HEK293T (cell line): ENCODE data around the gene KIT.

ENCODE experiments used
- BHLHE40 ChIP-seq: fragments of 450-650 bp; IDR thresholded peaks from 2 replicates; pipeline ENCODE4 v1.6.1; 2016; ENCODE audit warnings: mild to moderate bottlenecking, moderate library complexity, borderline replicate concordance
- CTBP1 ChIP-seq: fragments of 450-650 bp; IDR thresholded peaks from 2 replicates; pipeline ENCODE4 v1.6.1; 2016; ENCODE audit warnings: borderline replicate concordance
- ELF4 ChIP-seq: fragments of 450-650 bp; IDR thresholded peaks from 2 replicates; pipeline ENCODE4 v1.6.1; 2017; ENCODE audit warnings: antibody characterized with exemption
- FOXA1 ChIP-seq: fragments of 450-650 bp; IDR thresholded peaks from 2 replicates; pipeline ENCODE4 v1.6.1; 2016; ENCODE audit warnings: mild to moderate bottlenecking
- FOXK2 ChIP-seq: fragments of 450-650 bp; IDR thresholded peaks from 2 replicates; pipeline ENCODE4 v1.6.1; 2016; ENCODE audit warnings: mild to moderate bottlenecking
- FOXM1 ChIP-seq: fragments of 450-650 bp; IDR thresholded peaks from 2 replicates; pipeline ENCODE4 v1.6.1; 2017; ENCODE audit warnings: mild to moderate bottlenecking, borderline replicate concordance
- HDGF ChIP-seq: fragments of 450-650 bp; IDR thresholded peaks from 2 replicates; pipeline ENCODE4 v1.6.1; 2017; ENCODE audit warnings: antibody characterized with exemption, borderline replicate concordance
- L3MBTL2 ChIP-seq: fragments of 450-650 bp; conservative IDR thresholded peaks from 2 replicates; pipeline ENCODE4 v1.6.1; 2016; ENCODE audit warnings: mild to moderate bottlenecking
- NFRKB ChIP-seq: fragments of 450-650 bp; IDR thresholded peaks from 2 replicates; pipeline ENCODE4 v1.6.1; 2016; ENCODE audit warnings: mild to moderate bottlenecking, moderate library complexity
- SP1 ChIP-seq: fragments of 450-650 bp; IDR thresholded peaks from 2 replicates; pipeline ENCODE4 v1.6.1; 2017
- SUZ12 ChIP-seq: fragments of 450-650 bp; IDR thresholded peaks from 2 replicates; pipeline ENCODE4 v1.6.1; 2016; ENCODE audit warnings: mild to moderate bottlenecking
- TARDBP ChIP-seq: fragments of 450-650 bp; IDR thresholded peaks from 2 replicates; pipeline ENCODE4 v1.6.1; 2016
- ZNF384 ChIP-seq: fragments of 450-650 bp; IDR thresholded peaks from 2 replicates; pipeline ENCODE4 v1.6.1; 2016
- TF ChIP-seq, protein P1 (sequence below): fragments of 450-650 bp; IDR thresholded peaks from 2 replicates; pipeline ENCODE4 v1.6.1; 2016

DNA sequence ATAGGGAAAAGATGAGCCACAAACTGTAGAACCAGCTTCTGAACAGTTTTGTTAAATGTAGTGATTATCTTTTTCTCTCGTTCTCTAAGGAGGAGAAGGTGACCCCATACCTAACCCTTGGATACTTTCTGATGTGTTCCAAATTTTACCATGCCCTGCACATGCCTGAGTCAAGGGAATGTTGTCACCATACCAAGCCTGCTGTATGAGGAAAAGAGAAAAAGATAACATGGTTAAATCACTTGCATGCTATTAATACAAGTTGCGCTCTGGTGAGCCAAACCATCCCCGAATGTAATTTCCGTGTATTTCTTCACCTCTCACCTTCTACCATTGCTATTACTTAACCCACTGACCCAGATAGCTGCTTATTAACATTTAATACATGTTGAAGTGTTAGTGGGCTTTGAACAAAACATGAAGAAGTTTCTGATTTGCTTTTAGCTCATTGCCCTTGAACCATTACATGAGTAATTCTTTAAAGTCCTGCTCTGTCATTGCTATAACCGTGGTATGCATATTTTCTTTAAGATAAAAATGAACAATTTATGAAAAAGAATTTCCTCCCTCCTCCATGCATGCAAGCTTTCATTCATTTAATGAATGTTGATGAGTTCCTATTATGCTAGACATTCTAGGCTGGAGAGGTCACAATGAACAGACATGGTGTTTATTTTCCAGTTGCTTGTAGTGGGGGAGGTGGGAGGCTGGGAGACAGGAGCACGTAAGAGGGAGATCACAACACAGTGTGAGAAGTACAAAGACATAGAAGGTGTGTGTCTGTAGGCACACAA is 13.6 kb upstream of the KIT start:
- TF ChIP-seq, protein P1, sequence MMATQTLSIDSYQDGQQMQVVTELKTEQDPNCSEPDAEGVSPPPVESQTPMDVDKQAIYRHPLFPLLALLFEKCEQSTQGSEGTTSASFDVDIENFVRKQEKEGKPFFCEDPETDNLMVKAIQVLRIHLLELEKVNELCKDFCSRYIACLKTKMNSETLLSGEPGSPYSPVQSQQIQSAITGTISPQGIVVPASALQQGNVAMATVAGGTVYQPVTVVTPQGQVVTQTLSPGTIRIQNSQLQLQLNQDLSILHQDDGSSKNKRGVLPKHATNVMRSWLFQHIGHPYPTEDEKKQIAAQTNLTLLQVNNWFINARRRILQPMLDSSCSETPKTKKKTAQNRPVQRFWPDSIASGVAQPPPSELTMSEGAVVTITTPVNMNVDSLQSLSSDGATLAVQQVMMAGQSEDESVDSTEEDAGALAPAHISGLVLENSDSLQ: no peak
- TF ChIP-seq ELF4: no peak
- TF ChIP-seq CTBP1: no peak
- no peak for TF ChIP-seq TARDBP
- no peak for TF ChIP-seq SP1
- TF ChIP-seq NFRKB: no peak
- TF ChIP-seq ZNF384: no peak
- TF ChIP-seq FOXK2: no peak
- TF ChIP-seq SUZ12: no peak
- TF ChIP-seq HDGF: no peak
- TF ChIP-seq FOXM1: no peak
- TF ChIP-seq BHLHE40: no peak
- TF ChIP-seq FOXA1: no peak
- no peak for TF ChIP-seq L3MBTL2
